ENCODE data around the gene EIF3K. TPM values are rescaled to one million over a fixed set of nuclear protein-coding genes. Genes with fewer than 3 reads are reported as not detected.

The EIF3K gene
- 306 and 455 TPM in 2 replicates for total RNA-seq

GRCh38 chr19:38618590-38619360 lies at the start of gene EIF3K:
Gene EIF3K, plus strand, starts transcription at chr19:38619188. Its CDS starts 81 bp downstream, at chr19:38619269.

GRCh38 chr19:38617764-38618589 lies 1.0 kb upstream of the EIF3K start, which contains the start of gene MAP4K1:
Gene MAP4K1, minus strand, starts transcription at chr19:38617953. Its CDS starts 58 bp downstream, at chr19:38617895.

GRCh38 chr19:38647368-38647965 lies 28.5 kb downstream of the EIF3K start, which contains the start of gene ACTN4:
Gene ACTN4, plus strand, starts transcription at chr19:38647649. Its CDS starts 97 bp downstream, at chr19:38647746.

Other genes with a start within 250 kb of the EIF3K start
- gene PSMD8, start 244.6 kb upstream of the EIF3K start, total RNA-seq: 231 and 448 TPM in 2 replicates
- gene GGN, start 231.2 kb upstream of the EIF3K start, total RNA-seq: 0.72 and 1.4 TPM in 2 replicates
- gene SPRED3, start 230.5 kb upstream of the EIF3K start, total RNA-seq: 2.6 and 2.9 TPM in 2 replicates
- 10.0 and 17.1 TPM in 2 replicates for gene FAM98C, start 216.1 kb upstream of the EIF3K start, total RNA-seq
- gene RASGRP4, start 193.0 kb upstream of the EIF3K start, total RNA-seq: not detected in 2 replicates
- gene RYR1, start 185.5 kb upstream of the EIF3K start, total RNA-seq: under 0.01 and 0.48 TPM in 2 replicates
- gene MAP4K1, start 1.2 kb upstream of the EIF3K start, total RNA-seq: not detected in 2 replicates
- gene ACTN4, start 28.5 kb downstream of the EIF3K start, total RNA-seq: 210 and 351 TPM in 2 replicates
- 0.13 and 0.16 TPM in 2 replicates for gene CAPN12, start 125.3 kb downstream of the EIF3K start, total RNA-seq
- not detected in 2 replicates for gene LGALS7, start 154.3 kb downstream of the EIF3K start, total RNA-seq
- not detected in 2 replicates for gene LGALS7B, start 170.0 kb downstream of the EIF3K start, total RNA-seq
- not detected in 2 replicates for gene LGALS4, start 193.8 kb downstream of the EIF3K start, total RNA-seq
- 66.3 and 91.7 TPM in 2 replicates for gene ECH1, start 212.6 kb downstream of the EIF3K start, total RNA-seq
- gene HNRNPL, start 230.8 kb downstream of the EIF3K start, total RNA-seq: 221 and 279 TPM in 2 replicates

Data from epithelial cell of alveolus of lung (primary cell).